GM19023 (cell line): ENCODE results near the gene SPPL2C.
"Not testable (repeated sequence)": the region's sequence is repeated elsewhere in the genome, so short reads cannot be mapped to it uniquely, and the experiment has no call there.

Experiments used
- ATAC-seq: cut with Tn5 transposase; IDR thresholded peaks from one replicate; pipeline ENCODE4 v1.9.1; 2021; ENCODE audit warnings: mild to moderate bottlenecking, moderate library complexity; ENCODE audit not compliant: unreplicated experiment

SPPL2C gene

GRCh38 chr17:45848868-45849535, 4.3 kb downstream of the SPPL2C start:
- no peak for ATAC-seq

DNA sequence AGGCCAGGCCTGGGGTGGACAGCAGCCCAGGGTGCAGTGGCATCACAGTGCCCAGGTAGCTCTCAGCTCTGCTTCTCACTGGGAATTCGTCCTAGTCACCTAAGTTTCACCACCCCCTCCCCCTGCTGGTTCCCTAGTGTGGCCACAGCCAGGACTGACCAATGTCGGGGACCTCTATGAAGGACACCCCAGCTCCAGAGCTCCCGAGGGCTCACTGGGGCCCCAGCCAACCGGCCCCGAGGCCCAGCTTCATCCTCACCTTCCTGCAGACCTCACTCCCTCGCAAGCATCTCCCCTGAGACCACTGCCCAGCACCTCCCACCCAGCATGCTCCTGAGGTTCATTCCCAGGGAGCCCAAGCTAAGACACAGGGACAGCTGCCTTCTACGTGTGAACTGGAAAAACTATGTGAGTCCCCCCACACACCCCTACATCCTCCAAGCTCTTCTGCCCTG, 4.9 kb downstream of the SPPL2C start:
- ATAC-seq = no peak

DNA sequence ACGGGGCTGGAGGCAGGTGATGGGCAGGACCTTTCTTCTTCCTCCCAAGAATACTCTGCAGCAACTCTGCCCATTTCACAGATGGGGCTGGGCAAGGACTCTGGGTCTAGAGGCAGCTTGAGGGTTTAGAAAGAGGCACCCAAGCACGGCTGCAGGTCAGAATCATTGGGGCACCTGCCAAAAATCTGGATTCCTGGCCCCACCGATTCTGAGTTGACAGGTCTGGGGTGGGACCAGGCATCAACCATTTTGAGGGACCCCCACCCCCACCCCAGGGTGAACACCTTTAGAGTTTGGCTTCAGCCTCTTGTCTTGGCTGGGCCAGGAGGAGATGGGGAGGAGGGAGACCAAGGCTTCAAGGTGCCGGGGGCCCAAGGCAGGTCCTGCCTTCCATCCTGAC, 5.3 kb downstream of the SPPL2C start:
- ATAC-seq = no peak

- ATAC-seq = no peak
These were observed 5.8 kb downstream of the SPPL2C start for GRCh38 chr17:45850468-45850867.

- ATAC-seq = no peak
These were observed 6.3 kb downstream of the SPPL2C start for GRCh38 chr17:45851022-45851421.

- no peak for ATAC-seq
These were observed 6.8 kb downstream of the SPPL2C start for GRCh38 chr17:45851464-45851863.

GRCh38 chr17:45851873-45852272, 7.2 kb downstream of the SPPL2C start:
- no peak for ATAC-seq

DNA sequence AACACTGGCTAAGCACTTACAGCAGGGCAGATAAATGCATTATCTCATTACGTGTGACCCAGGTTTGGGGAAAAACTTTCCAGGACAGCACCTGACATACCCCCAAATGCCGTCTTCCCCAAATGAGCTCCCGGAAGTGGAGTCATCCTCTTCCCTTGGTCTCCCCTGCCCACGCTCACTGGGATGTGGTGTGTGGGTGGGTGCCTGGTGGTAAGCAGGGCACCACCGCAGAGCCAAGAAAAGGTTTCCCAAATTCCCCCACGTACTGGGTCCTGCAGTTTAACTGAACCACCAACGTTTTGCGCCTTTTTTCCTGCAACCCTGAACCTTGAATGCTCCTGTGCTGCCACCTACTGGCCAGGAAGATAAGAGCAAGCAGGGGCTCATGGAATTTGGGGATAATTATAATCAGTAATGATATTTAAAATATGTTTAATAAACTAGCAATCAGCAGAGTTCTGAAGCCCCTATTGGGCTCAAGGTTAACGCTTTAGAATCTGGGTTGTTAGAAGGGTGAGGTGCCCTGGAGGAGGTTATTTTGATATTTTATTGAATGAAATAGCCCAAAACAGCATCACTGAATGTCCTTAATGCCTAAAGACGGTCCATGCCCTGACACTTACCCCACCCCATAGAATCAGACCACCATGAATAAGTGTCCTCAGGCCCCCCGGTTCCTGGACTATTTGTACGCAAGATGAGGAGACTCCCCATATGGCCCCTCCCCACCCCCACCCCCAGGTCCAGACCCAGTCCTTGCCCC, 8.0 kb downstream of the SPPL2C start:
- no peak for ATAC-seq

DNA sequence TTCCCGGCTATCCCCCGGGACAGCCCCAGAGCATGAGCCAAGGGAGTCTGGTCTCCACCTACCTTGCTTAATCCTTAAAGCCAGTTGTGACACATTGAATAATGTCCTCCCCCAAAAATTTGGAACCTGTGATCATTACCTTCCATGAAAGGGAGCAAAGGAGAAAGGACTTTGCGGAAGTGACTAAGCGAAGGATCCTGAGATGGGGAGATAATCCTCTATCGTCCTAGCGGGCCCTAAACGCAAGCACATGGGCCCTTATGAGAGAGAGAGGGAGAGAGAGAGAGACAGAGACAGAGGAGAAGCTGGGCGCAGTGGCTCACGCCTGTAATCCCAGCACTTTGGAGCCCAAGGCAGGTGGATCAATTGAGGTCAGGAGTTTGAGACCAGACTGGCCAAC, 9.5 kb downstream of the SPPL2C start:
- no peak for ATAC-seq

GRCh38 chr17:45855691-45856336, 11.1 kb downstream of the SPPL2C start:
- no peak for ATAC-seq

- ATAC-seq = no peak
These were observed 13.5 kb downstream of the SPPL2C start for GRCh38 chr17:45857977-45858708.

GRCh38 chr17:45861165-45861564, 16.5 kb downstream of the SPPL2C start:
- ATAC-seq = no peak

DNA sequence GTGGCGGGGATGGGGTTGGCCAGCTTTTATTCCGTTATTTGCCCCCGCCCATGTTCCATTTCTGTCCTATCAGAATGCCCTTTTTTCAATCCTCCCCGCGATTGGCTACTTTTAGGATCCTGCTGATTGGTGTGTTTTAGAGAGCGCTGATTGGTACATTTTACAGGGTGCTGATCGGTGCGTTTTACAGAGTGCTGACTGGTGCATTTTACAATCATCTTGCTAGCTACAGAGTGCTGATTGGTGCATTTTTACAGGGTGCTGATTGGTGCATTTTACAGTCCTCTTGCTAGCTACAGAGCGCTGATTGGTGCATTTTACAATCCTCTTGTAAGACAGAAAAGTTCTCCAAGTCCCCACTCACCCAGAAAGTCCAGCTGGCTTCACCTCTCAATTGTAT, 17.4 kb downstream of the SPPL2C start:
- ATAC-seq = not testable (repeated sequence)

GRCh38 chr17:45863857-45864654, 19.4 kb downstream of the SPPL2C start:
- no peak for ATAC-seq

DNA sequence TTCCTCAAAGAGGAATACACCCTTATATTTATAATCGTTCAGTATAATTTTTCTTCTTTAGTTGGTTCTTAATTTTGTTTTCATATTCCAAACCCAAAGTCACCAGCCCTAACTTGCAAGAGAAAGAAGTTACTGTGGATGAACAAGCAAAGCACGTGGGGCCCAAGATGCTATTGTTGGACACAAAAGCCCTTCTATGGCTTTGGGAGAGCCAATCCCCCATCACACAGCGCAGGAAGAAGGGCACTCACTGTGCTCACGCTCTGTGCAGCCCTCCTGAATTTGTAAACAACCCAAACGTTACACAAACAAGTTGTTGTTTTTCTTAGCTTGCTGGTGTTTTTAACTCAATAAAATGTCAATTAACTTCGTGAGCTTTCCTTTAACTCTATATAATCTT, 22.5 kb downstream of the SPPL2C start:
- no peak for ATAC-seq

DNA sequence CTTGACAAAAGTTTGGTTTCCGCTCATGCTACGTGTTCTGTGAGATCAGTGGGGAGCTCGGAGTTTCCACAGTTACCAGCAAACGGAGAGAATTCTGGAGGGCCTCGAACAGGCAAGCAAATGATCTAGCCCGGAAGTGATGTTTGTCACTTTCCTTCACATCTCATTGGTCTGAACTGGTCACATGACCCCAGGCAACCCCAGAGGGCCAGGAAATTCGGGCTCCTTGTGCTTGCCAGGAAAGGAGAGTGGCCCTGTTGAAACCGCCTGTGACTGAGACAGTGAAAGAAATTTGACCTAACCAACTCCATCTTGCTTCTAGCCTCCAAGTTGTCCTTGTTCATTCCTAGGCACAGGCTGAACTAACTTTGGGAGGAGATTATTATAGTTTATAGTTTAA, 23.0 kb downstream of the SPPL2C start:
- no peak for ATAC-seq

DNA sequence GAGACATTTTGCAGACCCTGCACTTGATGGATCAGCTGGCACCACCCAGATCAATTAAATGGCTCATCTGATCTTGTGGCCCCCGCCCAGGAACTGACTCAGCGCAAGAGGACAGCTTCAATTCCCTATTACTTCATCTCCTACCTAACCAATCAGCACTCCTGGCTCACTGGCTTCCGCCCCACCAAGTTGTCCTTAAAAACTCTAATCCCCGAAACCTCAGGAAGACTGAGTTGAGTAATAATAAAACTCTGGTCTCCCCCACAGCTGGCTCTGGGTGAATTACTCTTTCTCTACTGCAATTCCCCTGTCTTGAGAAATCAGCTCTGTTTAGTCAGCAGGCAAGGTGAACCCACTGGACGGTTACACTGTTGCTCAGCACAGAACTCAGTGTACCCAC, 23.6 kb downstream of the SPPL2C start:
- ATAC-seq = no peak

- ATAC-seq = no peak
These were observed 25.1 kb downstream of the SPPL2C start for GRCh38 chr17:45869676-45870341.

- ATAC-seq = no peak
These were observed 25.8 kb downstream of the SPPL2C start for GRCh38 chr17:45870342-45870974.
